HT1080 (cell line): Measurements from ENCODE around the gene SNX18. TPM values are rescaled to one million over a fixed set of nuclear protein-coding genes. Genes with fewer than 3 reads are reported as not detected.

Experiments used
- DNase-seq: peaks from one replicate; pipeline ENCODE4 v3.0.0-alpha.2; 2015; ENCODE audit warnings: low read depth
- total RNA-seq: library from RNA; depleted of rRNA; stranded (reverse); fragments of >200 nt; shearing (Covaris generic); gene quantifications from 2 replicates; pipeline ENCODE4 v1.2.3, GENCODE V29; 2014; rRNA removed

SNX18 gene
- total RNA-seq, 1 experiment from 2014 or later = 14.5 TPM

- DNase-seq = no peak
Observed at GRCh38 chr5:54579591-54580295, 62.2 kb downstream of the SNX18 start.

DNA sequence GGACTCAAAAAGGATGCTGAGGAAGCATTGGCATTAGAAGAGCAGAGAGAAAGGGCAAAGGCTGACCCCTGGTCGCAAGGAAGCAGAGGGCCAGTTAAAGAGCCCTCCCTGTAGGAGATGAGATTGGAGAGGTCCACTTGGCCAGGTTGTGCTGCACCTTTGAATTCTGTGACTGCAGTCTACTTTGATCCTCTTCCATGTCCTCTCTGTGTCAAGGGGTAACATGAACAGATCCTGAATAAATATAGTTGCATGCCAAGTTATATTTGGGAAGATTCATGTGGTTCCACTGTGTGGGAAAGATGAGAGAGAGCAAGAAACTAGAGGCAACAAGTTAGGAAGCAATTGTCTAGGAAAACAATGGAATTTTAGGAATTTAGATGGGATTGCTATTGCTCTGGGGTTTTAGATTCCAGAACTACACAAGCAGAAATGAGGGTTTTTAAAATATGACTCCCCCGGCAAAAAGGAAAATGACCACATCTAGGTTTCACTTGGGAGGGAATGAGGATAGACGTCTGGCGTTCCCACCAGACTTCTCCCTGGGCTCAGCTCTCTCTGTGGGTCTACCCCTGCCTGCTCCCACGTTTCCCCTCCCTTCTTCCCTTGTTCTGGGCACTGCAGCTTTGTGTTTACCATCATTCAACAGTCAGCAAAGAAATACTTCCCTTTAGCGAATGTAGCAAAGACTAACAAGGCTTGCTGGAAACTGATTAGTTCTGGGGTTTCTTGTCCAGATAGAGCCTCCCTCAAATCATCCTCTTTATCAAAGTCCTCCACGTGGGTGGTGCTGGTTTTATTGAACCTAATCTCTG lies 63.6 kb downstream of the SNX18 start:
- peak; percentile 5 for DNase-seq

GRCh38 chr5:54581831-54582548 lies 64.4 kb downstream of the SNX18 start:
- DNase-seq = no peak

GRCh38 chr5:54586336-54586735 lies 68.8 kb downstream of the SNX18 start:
- no peak for DNase-seq

DNA sequence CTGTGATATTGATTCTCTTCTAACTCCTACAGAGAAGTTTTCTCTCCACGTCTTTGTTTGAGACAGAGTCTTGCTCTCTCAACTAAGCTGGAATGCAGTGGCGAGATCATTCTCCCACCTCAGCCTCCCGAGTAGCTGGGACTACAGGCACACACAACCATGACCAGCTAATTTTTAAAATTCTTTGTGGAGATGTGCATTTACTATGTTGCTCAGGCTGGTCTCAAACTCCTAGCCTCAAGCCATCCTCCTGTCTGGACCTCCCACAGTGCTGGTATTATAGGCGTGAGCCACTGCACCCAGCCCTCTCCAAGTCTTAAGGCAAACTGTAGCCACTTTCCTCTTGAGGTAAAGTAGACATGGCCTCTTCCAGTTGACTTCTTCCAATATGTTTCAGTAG lies 72.2 kb downstream of the SNX18 start:
- DNase-seq = no peak

DNA sequence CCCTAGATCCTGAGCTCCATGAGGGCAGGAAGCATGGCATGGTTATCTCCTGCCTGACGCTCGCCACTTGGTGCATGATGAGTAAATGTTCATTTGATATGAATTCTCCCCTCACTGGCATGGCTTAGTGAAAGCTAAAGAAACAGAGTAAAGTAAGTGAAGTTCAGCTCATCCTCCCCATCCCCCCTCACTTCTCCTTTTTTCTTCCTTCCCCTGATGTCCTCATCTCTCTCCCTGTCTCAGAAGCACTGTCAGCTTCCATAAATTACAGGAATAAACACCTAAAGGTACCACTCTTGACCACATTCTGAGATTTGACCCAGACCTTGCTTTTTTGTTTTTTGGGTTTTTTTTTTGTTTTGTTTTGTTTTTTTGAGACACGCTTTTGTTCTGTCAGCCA lies 73.3 kb downstream of the SNX18 start:
- no peak for DNase-seq

GRCh38 chr5:54593779-54594178 lies 76.2 kb downstream of the SNX18 start:
- no peak for DNase-seq

DNA sequence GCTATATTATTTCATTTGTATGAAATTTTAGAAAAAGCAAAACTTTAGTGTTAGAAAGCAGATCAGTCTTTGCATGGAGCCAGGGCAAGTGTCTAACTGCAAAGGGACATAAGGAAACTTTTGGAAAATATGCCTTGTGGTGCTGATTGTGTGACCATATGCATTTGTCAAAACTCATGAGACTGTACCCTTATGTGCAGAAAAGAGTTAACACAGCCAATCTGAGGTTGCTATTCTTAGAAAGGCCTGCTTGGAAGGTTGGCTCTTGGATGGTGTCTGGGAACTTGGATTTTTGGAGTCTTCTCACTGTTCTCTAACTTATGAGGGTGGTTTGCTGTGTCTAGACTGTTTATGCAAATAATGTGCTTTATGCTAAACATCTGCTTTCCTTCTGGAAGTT lies 76.6 kb downstream of the SNX18 start:
- no peak for DNase-seq

DNA sequence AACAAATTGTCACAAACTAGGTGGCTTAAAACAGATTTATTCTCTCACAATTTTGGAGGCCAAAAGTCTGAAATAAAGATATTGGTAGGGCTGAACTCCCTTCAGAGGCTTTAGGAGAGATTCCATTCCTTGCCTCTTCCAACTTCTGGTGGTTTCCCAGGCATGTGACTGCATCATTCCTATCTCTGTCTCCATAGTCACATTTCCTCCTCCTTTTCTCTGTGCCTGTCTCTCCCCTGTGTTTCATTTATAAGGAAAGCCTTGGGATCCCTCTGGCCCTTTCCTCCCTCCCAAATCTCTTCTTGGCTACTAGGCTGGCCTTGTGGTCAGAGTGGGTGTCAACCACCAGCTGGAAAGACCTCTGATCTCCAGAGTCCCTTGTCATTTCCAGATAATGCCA lies 78.2 kb downstream of the SNX18 start:
- DNase-seq = no peak

Other genes with a start within 250 kb of the SNX18 start
- gene ARL15, start 207.2 kb upstream of the SNX18 start, total RNA-seq = 7.2 and 7.9 TPM in 2 replicates
- not detected in 2 replicates for gene HSPB3, start 62.1 kb upstream of the SNX18 start, total RNA-seq